HG03575 (cell line): ENCODE data around the gene PRPF4.
"Not testable (repeated sequence)": the region's sequence is repeated elsewhere in the genome, so short reads cannot be mapped to it uniquely, and the experiment has no call there.

ENCODE experiments used
- ATAC-seq: cut with Tn5 transposase; IDR thresholded peaks from one replicate; pipeline ENCODE4 v1.9.1; 2021; ENCODE audit not compliant: unreplicated experiment, insufficient number of reproducible peaks, low FRiP score; ENCODE audit errors: extremely low read depth

The PRPF4 gene

GRCh38 chr9:113261917-113262671, 13.4 kb upstream of the PRPF4 start:
- ATAC-seq: no peak

GRCh38 chr9:113266174-113266573, 9.3 kb upstream of the PRPF4 start:
- ATAC-seq: no peak

- ATAC-seq: no peak
Measured at GRCh38 chr9:113267911-113268566, 7.4 kb upstream of the PRPF4 start.

GRCh38 chr9:113269355-113269754, 6.1 kb upstream of the PRPF4 start:
- no peak for ATAC-seq

- no peak for ATAC-seq
Measured at GRCh38 chr9:113269871-113270270, 5.6 kb upstream of the PRPF4 start.

GRCh38 chr9:113274474-113275156, 843 bp upstream of the PRPF4 start:
- no peak for ATAC-seq

- no peak for ATAC-seq
Measured at GRCh38 chr9:113278840-113279239, 3.4 kb downstream of the PRPF4 start.

GRCh38 chr9:113281356-113281755, 5.9 kb downstream of the PRPF4 start:
- no peak for ATAC-seq

- ATAC-seq: no peak
Measured at GRCh38 chr9:113289091-113289490, 13.6 kb downstream of the PRPF4 start.

GRCh38 chr9:113290052-113290607, 14.7 kb downstream of the PRPF4 start:
- no peak for ATAC-seq

GRCh38 chr9:113293285-113293878, 17.9 kb downstream of the PRPF4 start:
- no peak for ATAC-seq

- ATAC-seq: not testable (repeated sequence)
Measured at GRCh38 chr9:113296247-113296646, 20.8 kb downstream of the PRPF4 start.

GRCh38 chr9:113296796-113297558, 21.5 kb downstream of the PRPF4 start:
- no peak for ATAC-seq

GRCh38 chr9:113298311-113298710, 22.9 kb downstream of the PRPF4 start:
- ATAC-seq: no peak

GRCh38 chr9:113298924-113299770, 23.7 kb downstream of the PRPF4 start:
- no peak for ATAC-seq

GRCh38 chr9:113299800-113300292, 24.4 kb downstream of the PRPF4 start:
- ATAC-seq: no peak

GRCh38 chr9:113301548-113301947, 26.1 kb downstream of the PRPF4 start:
- ATAC-seq: no peak
